Gastroesophageal sphincter (tissue), 4 donors: ENCODE results near the gene TSTD1. TPM values are rescaled to one million over a fixed set of nuclear protein-coding genes. Genes with fewer than 3 reads are reported as not detected.
A peak's percentile ranks its signal among the peaks of the same experiment; 100 is the strongest.

Experiments used
- ATAC-seq: fragments of 150-250 bp; one replicate; pipeline ENCODE4 v1.9.1; 2016; ENCODE audit warnings: mild to moderate bottlenecking, moderate library complexity
- H3K27ac ChIP-seq, 4 donors: fragments of 200-600 bp; sonication (generic) in 3 of 4; 1 replicate in 3 of 4; 2 replicates in 1 of 4; pipeline ENCODE4 v1.5.1; 2016 to 2019
- H3K27me3 ChIP-seq: fragments of 200-600 bp; sonication (generic); one replicate; pipeline ENCODE4 v1.5.1; 2019
- H3K36me3 ChIP-seq, 2 donors: fragments of 200-600 bp; sonication (generic); one replicate each; pipeline ENCODE4 v1.5.1; 2019; ENCODE audit warnings: control low read depth in 1 of 2
- H3K4me1 ChIP-seq, 3 donors: fragments of 200-600 bp; sonication (generic); 1 replicate in 2 of 3; 2 replicates in 1 of 3; pipeline ENCODE4 v1.5.1; 2016 to 2019; ENCODE audit warnings: control low read depth in 2 of 3
- H3K4me3 ChIP-seq, 2 donors: fragments of 200-600 bp; sonication (generic); one replicate each; pipeline ENCODE4 v1.5.1; 2019; ENCODE audit warnings: mild to moderate bottlenecking in 1 of 2, moderate library complexity in 1 of 2
- H3K9me3 ChIP-seq, 3 donors: fragments of 200-600 bp; sonication (generic); one replicate each; pipeline ENCODE4 v1.5.1; 2017 to 2019; ENCODE audit warnings: control low read depth in 2 of 3
- CTCF ChIP-seq, 4 experiments: fragments of 200-600 bp in 2 of 4; fragments of 450-650 bp in 2 of 4; sonication (generic) in 1 of 4; IDR thresholded peaks; one replicate each; pipeline ENCODE4 v1.5.1; 2017 to 2019; ENCODE audit warnings: antibody characterized with exemption in 4 of 4, mild to moderate bottlenecking in 2 of 4, moderate library complexity in 2 of 4
- EP300 ChIP-seq: sonication (generic); formaldehyde crosslinking; IDR thresholded peaks from one replicate; pipeline ENCODE4 v1.6.1; 2017; ENCODE audit warnings: antibody characterized with exemption, mild to moderate bottlenecking
- POLR2A ChIP-seq, 2 donors: fragments of 450-650 bp; IDR thresholded peaks; one replicate each; pipeline ENCODE4 v1.6.1; 2017; ENCODE audit warnings: antibody characterized with exemption in 2 of 2, mild to moderate bottlenecking in 2 of 2, moderate library complexity in 1 of 2
- POLR2AphosphoS5 ChIP-seq: sonication (generic); formaldehyde crosslinking; IDR thresholded peaks from one replicate; pipeline ENCODE4 v1.6.1; 2017; ENCODE audit warnings: antibody characterized with exemption
- WGBS, 2 donors: methylation state at CpG; one replicate each; pipeline ENCODE4 v1.1.5; 2018; ENCODE audit warnings: low coverage in 1 of 2; 5-methylcytosine and 5-hydroxymethylcytosine counted together
- total RNA-seq, 4 donors: library from RNA; depleted of rRNA; stranded (reverse); fragments of >200 nt; gene quantifications; one replicate each; pipeline ENCODE4 v1.1.0, GENCODE V29; 2016

TSTD1 gene
- total RNA-seq, 4 donors from 2014 or later = 18.1 to 52.1 (median 29.4) TPM

- TF ChIP-seq EP300 (no peak), CTCF (IDR thresholded peaks at IDR 0.05) (no peak), POLR2A (IDR thresholded peaks at IDR 0.05) (no peak), POLR2AphosphoS5 (no peak)
- no peaks in the 10 kb centered on the region for H3K9me3 ChIP-seq
- H3K36me3 ChIP-seq = no peaks in the 10 kb centered on the region
- ATAC-seq = no peak
- WGBS, 2 donors = 87% methylated on average over 4 of the region's 12 CpGs; no CpG with 5 or more reads in 1 of the 2 donors
- H3K27ac ChIP-seq = no peak overlapping the region
- H3K27me3 ChIP-seq = peaks cover 18% of the 10 kb centered on the region
- H3K4me3 ChIP-seq = no peak overlapping the region
- H3K4me1 ChIP-seq = no peaks in the 10 kb centered on the region
These were observed 36.1 kb upstream of the TSTD1 start for GRCh38 chr1:161074676-161075368.

GRCh38 chr1:161073474-161074121 lies 34.8 kb upstream of the TSTD1 start:
- no peaks in the 10 kb centered on the region for H3K9me3 ChIP-seq
- no peak overlapping the region for H3K27ac ChIP-seq
- WGBS, 2 donors = no CpG with 5 or more reads among the region's 7 CpGs
- no peak overlapping the region for H3K4me3 ChIP-seq
- TF ChIP-seq EP300 = no peak
- TF ChIP-seq POLR2AphosphoS5 = no peak
- TF ChIP-seq CTCF (IDR thresholded peaks at IDR 0.05) = no peak
- no peak for ATAC-seq
- H3K36me3 ChIP-seq = no peaks in the 10 kb centered on the region
- H3K4me1 ChIP-seq = no peaks in the 10 kb centered on the region
- peaks cover 6% of the 10 kb centered on the region for H3K27me3 ChIP-seq

GRCh38 chr1:161072751-161073449 lies 34.1 kb upstream of the TSTD1 start:
- Histone ChIP-seq H3K27ac (no peak overlapping the region), H3K36me3 (no peaks in the 10 kb centered on the region), H3K27me3 (peaks cover 4% of the 10 kb centered on the region), H3K9me3 (no peaks in the 10 kb centered on the region), H3K4me3 (no peak overlapping the region), H3K4me1 (no peaks in the 10 kb centered on the region)
- ATAC-seq = no peak
- no peak for TF ChIP-seq POLR2AphosphoS5
- 69 to 87% methylated on average over 3 to 12 of the region's 19 CpGs for WGBS, 2 donors

GRCh38 chr1:161071886-161072371 lies 33.2 kb upstream of the TSTD1 start:
- no peaks in the 10 kb centered on the region for H3K36me3 ChIP-seq
- TF ChIP-seq POLR2AphosphoS5 (no peak), CTCF (IDR thresholded peaks at IDR 0.05) (peak in 2 of 4 experiments; percentile 19 to 44)
- H3K9me3 ChIP-seq = no peaks in the 10 kb centered on the region
- H3K27ac ChIP-seq = no peak overlapping the region
- H3K4me3 ChIP-seq = no peak overlapping the region
- no peak for ATAC-seq
- 41 to 68% methylated on average over 3 to 6 of the region's 9 CpGs for WGBS, 2 donors
- peaks cover 6% of the 10 kb centered on the region for H3K27me3 ChIP-seq
- no peaks in the 10 kb centered on the region for H3K4me1 ChIP-seq

- no peaks in the 10 kb centered on the region for H3K4me1 ChIP-seq
- WGBS, 2 donors = 84 to 93% methylated on average over 2 to 4 of the region's 4 CpGs
- no peaks in the 10 kb centered on the region for H3K36me3 ChIP-seq
- peaks cover 12% of the 10 kb centered on the region for H3K27me3 ChIP-seq
- H3K9me3 ChIP-seq = no peaks in the 10 kb centered on the region
- H3K4me3 ChIP-seq = no peak overlapping the region
- no peak for ATAC-seq
- TF ChIP-seq POLR2A (IDR thresholded peaks at IDR 0.05) (no peak), POLR2AphosphoS5 (no peak), CTCF (IDR thresholded peaks at IDR 0.05) (no peak), EP300 (no peak)
- no peak overlapping the region for H3K27ac ChIP-seq
These were observed 32.0 kb upstream of the TSTD1 start for GRCh38 chr1:161070761-161071160.
